ENCODE measurements around the gene AGPAT4. TPM values are rescaled to one million over a fixed set of nuclear protein-coding genes. Genes with fewer than 3 reads are reported as not detected.

Gene AGPAT4
- total RNA-seq, 1 donor from 2014 or later, result 73.2 TPM

DNA sequence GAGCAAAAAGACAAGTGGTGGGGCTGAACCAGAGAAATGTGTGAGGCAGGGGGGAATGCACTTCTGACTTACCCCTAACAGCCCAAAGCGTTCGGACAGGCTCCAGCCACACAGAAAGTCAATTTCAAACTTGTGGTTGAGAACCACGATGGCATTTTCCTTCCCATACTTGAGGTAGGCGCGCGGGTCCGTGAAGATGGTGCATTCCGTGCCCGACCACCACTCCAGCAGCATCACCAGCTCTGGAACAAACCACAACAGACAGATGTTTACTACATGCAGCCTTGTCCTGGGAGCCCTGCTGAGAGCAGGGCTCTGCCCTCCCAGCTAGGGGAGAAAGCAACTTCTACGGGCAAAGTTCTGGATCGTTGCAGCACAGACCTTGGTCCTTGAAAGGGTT, 107.7 kb downstream of the AGPAT4 start:
- DNase-seq, result no peak

DNA sequence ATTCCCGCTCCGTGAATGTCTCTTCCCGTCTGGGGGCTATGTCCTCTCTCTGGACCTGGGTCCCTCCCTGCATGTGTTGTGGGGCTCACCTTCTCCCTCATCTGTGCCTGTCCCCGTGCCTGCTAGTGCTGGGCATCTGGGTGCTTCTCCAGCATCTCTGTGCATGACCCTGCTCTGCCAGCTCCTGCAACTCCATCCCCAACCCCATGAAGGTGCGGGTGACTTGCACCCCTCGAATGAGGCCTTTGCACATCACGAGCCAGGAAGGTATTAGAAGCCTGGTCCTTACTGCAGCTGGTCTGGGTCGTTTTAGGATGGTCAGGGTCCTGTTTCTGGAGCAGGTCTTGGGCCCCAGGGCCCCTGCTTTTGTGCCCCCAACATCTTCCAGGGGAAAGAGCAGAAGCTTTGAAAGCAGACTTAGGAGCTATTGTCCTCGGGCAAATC, 109.7 kb downstream of the AGPAT4 start:
- no peak for DNase-seq

DNA sequence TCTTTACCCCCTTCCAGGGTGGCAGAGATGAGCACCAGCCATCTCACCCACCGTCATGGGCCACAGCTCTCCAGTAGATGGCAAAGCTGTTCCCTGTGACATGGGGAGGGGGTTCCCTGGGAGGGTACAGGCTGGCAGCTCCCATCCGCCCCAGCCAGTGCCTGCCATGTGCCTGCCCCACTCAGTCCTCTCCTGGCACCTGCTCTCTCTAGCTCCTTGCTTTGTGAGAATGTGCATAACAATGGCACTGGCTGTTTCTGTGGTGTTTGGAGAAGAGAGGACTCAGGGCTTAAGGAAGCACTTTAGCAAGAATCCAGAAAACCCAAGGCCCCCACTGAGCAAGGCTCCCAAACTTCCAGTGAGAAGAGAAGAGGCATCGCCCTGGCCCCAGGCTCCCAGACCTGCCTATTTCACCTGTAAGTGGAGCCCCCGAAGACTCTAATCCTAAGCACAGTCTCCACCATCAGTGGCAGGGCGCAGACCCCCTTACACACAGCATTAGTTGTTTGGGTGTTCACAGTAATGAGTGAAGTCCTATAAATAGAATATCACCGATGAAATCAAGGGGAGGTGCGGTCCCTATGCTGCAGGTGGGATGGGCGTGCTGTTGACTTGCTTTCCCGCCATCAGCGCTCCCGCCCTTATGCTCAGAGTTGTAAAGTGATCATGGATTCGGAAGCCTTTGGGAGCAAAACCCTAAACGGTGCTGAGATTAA, 110.2 kb downstream of the AGPAT4 start:
- DNase-seq, result no peak

DNA sequence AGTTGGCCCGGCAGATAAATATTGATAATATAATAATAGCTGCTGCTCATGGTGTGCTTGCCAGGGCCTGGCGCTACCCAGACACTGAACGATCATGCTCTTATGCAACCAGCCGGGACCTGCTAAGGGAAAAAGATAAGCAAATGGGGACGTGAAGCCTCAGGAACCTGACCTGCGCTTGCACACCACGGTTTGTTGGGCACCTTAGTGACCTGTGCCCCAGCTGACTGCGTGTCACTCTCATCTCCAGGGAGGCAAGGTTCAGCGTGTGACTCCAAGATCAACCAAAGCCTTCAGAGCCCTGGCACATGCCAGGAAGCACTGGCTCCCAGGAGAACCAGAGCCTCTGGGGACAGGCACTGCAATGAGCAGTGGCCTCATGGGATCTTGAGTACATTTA, 111.1 kb downstream of the AGPAT4 start:
- no peak for DNase-seq

DNA sequence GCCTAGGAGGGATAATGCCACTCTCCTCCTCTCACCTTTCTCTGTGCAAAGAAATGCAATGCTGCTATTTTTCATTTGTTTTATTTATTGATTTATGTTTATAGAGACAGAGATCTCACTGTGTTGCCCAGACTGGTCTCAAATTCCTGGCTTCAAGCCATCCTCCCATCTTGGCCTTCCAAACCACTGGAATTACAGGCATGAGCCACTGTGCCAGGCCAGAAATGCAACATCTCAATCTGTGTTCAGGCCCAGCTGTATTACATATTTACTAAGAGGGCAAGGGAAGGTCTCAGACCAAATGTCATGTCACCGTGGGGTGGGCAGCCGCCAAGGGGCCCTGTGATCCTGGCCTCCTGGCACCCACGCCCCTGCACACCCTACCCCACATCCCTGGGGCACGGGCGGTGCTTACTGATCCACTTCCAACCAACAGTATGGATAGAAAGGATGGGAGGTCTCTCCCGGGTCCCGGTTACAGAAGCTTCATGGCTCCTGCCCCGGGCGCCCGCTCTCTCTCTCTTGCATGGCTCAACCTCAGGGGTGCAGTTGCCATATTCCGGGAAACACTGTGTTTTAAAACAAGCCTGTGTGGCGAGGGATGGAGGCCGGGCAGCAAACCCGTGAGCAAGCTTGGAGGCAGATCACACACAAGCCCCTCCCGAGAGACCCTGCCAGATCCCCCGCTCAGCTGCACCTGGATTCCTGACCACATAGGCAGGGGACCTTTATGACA, 111.8 kb downstream of the AGPAT4 start:
- DNase-seq, result no peak

DNA sequence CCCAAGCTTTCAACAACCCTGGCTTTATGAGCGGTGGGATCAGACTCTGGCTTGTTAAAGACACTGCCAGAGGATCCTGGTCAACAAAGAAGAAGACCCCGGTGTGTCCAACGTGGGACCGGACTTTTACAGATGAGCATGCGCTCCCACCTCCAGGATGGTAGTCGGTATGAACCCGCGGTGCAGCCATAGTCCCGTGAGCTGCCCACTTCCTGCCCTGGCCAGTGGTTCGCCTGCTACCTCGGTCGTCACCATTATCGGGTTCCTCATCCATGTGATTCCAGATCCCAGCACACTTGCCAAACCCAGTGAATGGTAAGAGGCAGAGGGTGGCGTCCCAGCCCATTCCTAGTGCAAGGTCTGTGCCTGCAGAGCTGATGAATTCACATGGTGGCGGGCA, 112.7 kb downstream of the AGPAT4 start:
- DNase-seq, result no peak

DNA sequence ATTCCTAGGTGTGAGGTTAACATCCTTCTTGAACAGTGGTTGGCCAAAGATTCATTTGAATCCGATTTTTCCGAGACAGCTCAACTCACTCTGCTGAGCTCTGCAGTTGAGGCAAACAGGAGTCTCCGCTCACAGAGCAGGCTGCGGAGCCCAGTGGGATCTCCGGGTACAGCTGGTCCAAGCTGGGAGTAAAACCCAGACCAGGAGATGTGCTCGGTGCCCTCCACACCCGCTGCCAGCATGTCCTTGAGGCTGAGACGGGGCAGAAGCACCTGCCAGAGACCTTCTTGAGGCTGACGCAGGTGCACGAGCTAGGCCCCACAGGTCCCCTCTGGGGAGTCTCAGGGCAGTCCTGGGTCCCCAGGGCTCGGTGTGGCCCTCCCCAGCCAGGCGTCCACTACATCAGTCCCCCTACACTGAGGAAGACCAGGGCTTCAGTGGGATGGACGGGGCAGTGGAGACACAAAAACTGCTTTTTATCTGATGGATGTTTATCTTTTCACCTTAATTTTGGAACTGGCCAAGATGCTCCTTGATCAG, 119.0 kb downstream of the AGPAT4 start:
- no peak for DNase-seq

DNA sequence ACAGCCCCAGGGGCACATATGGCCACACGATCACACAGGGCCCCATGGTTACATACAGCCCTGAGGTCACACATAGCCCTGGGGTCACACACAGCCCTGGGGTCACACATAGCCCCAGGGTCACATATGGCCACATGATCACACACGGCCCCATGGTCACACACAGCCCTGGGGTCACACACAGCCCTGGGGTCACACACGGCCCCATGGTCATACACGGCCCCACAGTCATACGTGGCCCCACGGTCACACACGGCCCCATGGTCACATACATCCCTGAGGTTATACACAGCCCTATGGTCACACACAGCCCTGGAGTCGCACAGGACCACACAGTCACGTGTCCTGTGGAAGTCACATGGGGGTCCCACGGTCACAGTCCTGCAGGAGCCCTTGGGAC, 120.1 kb downstream of the AGPAT4 start:
- DNase-seq, result no peak

DNA sequence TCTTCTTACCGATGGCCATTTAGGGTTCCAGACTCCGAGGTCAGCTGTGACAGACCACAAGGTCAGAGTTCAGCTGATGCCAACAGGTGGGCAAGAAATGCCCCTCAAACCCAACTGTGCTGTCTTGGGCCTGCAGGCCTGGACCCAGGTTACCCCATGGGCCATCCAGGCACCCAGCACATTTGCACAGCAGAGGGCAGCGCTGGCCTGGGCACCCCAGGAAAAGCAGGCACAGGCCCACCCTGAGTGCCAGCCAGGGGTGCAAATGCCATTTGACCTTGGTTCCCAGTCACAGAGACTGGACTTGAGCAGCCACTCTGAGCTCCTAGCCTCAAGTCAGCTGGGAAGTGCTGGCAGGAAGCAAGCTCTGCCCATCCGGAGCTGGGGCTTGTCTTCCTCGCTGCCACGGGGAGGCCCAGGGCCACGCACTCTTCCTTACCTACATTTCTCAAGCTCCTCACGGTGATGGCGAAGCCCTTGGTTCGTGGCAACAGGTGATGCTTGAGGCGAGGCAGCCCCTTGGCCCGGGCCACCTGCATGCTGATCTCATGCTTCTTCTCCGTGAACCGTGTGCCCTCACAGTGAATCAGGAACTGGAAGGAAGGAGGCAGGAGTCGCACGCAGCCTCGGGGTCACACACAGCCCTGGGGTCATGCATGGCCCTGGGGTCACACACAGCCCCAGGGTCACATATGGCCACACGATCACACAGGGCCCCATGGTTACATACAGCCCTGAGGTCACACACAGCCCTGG, 120.8 kb downstream of the AGPAT4 start:
- no peak for DNase-seq

DNA sequence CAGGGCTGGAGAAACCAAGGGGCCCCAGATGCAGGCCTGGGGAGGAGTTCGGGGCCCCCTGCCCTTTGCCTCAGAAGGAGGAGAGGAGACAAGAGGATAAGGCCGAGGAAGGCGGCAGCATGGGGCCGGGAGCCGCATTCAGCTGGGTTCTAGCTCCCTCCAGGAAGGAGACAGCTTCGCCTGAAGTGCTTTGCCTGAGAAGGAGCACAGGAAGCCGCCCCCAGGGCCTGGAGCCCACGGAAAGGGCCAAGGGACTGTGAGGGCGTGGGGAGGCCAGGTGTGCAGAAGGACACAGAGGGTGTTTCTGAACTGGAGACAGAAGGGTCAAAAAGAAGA, 121.4 kb downstream of the AGPAT4 start:
- no peak for DNase-seq

DNA sequence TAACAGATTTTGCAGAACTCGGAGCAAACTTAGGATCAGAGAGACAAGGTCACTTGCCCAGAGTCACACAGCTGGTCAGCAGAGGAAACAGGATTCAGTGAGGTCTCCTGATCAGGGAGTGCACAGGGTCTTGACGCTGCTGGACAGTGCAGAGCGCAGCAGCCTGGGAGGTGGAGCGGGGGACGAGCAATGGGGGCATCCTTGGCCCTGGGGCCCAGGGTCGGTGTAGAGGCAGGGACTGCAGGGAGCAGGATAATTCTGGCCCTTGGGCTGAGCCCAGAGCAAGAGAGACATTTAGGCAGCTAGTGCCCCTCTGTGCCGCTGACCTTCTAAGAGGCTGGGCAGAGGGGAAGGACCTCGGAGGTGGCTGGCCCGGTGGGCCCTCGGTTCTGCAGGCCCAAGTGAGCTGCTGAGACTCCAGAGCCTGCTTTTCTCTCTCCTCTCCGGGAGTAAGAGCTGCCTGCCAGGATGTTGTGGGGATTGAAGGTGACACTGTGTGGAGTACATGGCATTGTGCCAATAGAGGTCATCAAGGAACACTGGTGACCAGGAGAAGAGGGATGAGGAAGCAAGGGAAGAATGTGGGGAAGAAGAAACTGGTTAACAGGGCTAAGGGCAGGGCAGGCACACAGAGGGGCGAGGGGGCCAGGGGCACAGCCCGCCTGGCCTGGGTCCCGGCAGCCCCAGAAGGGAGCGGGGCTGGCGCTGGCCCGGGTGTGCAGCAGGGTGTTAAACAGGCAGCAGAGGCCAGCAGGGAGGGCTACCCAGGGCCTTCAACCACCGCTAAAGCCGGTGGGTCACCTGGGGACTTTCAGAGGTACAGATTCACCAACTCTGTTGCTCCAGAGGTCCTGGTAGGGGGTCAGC, 122.0 kb downstream of the AGPAT4 start:
- no peak for DNase-seq

DNA sequence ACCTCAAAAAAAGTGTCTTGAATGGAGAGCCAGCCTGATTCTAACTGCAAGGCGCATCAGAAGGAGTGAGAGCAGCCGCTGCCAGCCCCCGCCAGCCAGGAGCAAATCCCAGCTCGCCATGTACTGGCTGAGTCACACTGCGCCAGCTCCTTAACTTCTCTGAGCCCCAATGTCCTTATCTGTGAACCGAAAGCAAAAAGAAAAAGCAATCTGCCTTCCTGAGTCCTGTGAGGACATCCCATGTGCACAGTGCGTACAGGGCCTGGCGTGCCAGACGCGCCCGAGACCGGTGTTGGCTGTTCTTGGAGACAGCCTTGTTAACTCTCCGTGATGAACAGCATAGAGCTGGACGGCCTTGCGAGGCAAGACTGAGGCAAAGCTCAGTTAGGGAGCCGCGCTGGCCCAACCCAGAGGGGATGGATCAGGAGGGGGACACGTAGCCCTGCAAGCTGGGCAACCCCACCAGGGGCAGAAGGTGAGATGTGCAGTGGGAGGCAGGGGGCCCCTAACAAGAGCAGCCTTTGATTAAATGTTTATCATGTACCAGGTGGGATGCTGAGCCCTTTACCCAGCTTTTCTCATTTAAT, 122.7 kb downstream of the AGPAT4 start:
- DNase-seq, result no peak

DNA sequence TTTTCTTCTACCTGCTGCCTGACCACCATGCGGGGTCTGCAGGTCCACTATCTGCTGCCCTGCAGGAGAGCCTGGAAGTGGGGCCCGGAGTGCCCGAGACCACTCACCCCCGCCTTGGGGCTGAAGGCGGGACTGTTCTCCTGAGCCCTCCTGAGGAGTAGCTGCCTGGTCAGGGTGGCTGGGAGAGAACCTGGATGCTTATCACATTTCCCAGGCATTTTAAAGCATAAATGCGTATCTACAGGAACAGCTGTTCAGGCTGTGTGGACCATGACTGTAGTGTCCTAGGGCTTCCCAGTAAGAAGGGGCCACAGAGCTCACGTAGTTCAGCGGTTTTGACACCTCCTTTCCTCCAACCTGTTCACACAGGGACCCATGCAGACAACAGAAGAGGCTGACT, 123.3 kb downstream of the AGPAT4 start:
- no peak for DNase-seq

DNA sequence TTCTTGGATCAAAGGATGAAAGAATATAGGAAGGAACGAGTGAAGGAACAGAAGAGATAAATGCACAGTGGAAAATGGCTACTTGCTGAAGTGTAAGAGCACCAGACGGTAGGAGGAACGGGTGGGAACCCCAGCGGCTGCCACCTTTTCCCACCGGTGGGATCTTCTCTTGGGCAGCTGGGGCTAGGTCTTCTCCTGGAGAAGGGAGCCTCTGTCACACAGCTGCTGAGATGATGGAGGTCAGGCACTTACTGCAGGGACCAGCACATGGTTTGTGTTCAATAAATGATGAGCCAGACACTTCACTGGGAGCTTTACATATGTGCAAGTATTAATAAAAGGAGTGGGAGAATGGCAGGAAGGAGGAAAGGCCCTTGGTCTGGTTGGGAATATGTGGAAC, 123.7 kb downstream of the AGPAT4 start:
- no peak for DNase-seq

DNA sequence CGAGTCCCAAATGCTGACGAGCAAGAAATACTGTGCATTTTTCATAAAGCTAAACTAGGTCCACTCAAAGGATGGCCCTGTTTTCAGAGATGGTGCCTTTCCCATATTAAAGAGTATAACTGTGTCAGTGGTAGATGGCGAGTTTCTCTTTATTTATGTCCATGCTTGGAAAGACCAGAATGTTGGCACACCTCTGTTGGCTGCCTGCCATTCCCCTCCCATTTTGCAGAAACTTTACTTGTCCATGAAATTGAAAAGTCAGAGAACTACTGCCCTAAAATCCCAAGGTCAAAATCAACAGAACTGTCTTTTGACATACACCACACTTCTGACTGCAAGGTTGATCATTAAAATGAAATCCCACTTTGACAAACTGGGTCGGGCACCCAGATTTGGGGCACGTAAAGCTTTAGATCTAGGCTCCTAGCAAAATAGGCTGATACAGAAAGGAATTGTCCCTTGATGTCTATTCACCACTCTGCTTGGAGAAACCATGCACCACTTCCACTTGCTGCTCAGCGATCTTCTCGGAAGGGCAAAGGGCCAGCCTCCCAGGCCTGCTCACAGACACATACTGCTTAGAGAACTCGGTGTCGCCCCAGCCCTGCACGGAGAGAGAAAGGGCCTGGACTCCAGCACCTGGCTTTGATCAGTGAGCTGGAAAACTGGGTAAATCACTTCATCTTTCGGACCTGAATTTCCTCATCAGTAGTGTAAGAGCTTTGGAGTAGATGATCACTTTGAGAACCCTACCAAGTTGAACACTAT, 130.0 kb downstream of the AGPAT4 start:
- DNase-seq, result no peak

DNA sequence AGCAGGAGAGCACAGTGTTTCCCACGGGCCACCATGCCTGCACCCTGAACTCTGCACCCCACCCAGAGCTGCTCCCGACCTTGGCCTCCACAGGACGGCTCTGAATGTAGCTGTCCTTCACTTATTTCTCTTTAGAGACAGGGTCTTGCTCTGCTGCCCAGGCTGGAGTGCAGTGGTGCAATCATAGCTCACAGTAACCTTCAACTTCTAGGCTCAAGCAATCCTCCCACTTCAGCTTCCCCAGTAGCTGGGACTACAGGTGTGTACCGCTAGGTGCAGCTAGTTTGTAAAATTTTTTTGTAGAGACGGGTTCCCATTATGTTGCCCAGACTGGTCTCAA, 130.9 kb downstream of the AGPAT4 start:
- no peak for DNase-seq

DNA sequence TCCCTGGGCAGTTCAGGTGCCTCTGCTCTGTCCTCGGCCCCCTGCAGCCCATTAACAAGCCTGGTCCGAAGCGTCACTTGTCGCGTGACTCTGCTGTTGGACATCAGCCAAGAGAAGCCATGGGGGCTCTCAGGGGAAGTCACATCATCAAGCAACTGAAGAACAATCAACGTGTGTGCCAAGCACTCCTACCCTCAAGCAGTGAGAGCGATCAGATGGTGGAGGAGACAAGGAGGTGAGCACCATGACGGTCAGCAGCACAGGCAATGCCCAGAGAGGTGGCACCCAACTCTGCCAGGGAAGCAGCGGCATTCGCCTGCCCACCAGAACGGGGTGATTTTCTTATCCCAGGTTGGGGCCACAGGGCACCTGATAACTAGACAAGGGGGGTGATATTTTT, 132.7 kb downstream of the AGPAT4 start:
- no peak for DNase-seq

DNA sequence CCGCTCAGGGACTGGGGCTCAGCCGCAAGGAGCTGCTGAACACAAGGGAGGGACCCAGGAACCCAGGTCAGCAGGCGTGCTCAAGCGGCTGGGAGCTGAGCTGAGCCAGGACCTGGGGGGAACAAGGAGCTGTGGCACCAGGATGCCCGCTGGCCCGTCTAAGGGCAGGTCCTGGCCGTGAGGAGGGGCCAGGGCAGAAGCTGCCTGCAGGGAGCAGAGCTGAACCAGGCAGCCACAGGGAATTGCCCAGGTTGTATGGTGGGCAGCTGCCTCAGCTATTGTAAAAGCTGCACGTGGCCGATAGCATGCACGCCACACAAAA, 133.3 kb downstream of the AGPAT4 start:
- no peak for DNase-seq

DNA sequence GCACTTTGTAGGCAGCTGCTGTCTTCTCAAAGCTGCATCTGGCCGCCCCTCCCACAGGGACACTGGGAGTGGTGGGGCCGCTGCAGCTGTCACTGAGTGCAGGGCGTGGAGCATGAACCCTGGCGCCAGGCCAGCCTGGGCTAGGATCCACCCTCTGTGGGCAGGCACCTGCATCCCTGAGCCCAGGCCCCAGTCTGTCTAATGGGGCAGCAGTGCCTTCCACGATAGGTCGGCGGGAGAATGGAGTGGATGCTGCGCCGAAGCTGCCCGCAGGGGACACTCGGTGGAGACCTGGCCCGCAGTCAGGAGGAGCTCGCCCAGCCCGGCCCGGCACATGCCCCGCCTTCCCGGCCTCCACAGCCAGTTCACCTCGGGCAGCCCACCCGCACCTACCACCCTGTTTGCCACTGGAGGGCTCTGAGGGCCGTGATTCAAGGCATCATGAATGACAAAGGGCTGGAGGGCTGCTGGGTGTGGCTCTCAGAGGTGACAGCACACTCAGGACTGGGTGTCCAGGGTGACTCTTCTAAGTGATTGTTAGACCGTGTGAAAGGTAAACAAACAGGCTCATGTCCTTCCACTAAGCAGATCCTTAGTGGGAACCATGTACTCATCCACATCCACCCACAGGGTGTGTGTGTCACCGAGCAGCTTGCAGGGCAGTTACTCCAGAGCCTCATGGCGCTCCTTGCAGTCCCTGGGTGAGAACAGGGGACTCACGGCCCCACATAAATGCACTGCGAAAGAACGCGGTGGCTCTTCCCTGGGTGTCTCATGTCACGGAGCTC, 133.9 kb downstream of the AGPAT4 start:
- DNase-seq, result no peak

DNA sequence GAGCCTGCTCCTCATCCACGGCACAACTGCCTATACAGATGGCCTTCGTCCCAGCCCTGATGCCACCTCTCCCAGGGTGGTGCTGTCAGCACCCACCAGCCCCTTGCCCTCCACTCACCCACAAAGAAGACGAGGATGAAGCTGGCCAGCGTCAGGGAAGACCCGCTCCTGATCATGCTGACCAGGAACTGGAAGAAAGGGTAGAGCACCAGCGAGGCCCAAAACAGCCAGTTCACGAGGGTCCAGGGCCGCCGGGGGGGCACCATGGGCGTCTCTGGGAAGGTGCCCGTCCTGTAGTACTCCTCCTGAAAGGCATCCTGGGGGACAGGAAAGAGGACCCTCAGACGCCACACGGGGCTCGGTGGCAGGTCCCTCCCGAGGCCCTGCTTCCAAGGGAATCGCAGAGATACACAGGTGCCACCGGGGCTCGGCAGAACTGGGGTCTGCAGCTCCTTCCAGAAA, 134.5 kb downstream of the AGPAT4 start:
- DNase-seq, result no peak

All from occipital lobe (tissue), 2 donors.